ENCODE data around the gene F10.

F10 gene

DNA sequence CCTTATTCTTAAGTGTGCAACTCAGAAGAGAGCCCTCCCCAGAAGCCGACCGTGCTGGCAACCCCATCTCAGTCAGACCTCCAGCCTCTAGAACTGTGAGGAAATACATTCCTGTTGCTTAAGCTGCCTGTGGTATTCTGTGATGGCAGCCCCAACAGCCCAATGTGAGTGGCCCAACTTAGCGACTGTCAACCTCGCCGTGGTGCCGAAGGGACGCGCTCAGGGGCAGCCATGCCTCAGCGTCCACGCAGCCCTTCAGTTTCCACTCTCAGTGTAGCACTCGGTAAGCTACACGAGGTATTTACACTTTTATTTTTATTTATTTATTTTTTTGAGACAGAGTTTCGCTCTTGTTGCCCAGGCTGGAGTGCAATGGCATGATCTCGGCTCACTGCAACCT lies 54.2 kb downstream of the F10 start:
- DNase-seq, result no peak

DNA sequence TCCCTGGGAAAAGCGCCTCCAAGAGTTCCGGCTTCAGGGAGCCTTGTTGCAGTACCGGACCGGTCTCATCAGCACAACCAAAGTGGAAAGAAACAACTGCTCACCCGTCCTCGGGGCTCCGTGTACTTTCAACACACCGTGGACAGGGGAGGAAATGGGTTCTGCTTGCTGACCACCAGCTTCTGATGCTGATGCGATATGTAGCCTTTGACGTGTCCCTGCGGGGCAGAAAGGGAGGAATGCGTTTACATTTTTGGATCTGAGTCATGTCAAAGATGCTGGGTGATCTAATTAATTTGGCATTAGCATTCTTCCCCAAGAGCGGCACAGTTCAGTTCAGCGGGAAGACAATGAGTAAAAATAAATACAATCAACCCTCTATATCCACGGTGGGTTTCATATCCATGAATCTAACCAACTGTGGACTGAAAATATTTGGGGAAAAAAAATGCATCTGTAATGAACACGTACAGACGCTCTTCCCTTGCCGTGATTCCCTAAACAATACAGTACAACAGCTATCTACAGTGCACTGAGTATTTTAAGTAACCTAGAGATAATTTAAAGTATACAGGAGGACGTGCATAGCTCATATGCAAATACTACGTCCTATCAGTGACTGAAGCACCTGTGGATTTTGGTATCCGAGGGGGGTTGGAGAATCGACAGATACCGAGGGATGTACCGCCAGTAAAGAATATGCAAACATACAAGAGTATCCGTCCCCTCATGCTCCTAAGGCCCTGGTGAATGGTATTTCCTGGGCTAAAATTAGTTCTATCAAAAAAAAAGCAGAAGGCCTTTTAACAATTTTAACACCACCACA lies 55.7 kb downstream of the F10 start:
- no peak for DNase-seq

DNA sequence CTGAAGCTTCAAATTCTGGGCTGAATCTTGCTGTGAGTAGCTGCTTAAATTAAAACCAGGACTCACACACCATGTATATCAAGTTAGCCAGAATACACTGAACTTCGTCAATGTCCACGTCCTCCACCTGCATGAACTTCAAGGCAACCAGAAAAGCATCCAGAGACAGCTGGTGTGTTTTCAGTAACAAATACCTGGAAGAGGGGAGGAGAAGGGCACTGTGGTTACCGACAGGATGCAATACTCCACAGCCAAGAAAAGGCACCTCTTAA lies 56.2 kb downstream of the F10 start:
- no peak for DNase-seq

- DNase-seq, result no peak
Measured at GRCh38 chr13:113179374-113180230, 57.0 kb downstream of the F10 start.

GRCh38 chr13:113182046-113182445 lies 59.4 kb downstream of the F10 start:
- DNase-seq, result no peak

- no peak for DNase-seq
Measured at GRCh38 chr13:113183450-113184129, 61.0 kb downstream of the F10 start.

GRCh38 chr13:113184568-113185440 lies 62.2 kb downstream of the F10 start:
- no peak for DNase-seq

GRCh38 chr13:113186061-113186900 lies 63.7 kb downstream of the F10 start:
- no peak for DNase-seq

GRCh38 chr13:113187263-113187669 lies 64.7 kb downstream of the F10 start:
- DNase-seq, result no peak

GRCh38 chr13:113187883-113188665 lies 65.5 kb downstream of the F10 start:
- DNase-seq, result no peak

- DNase-seq, result no peak
Measured at GRCh38 chr13:113190181-113190580, 67.6 kb downstream of the F10 start.

- DNase-seq, result no peak
Measured at GRCh38 chr13:113192279-113192678, 69.7 kb downstream of the F10 start.

- no peak for DNase-seq
Measured at GRCh38 chr13:113192902-113193301, 70.3 kb downstream of the F10 start.

DNA sequence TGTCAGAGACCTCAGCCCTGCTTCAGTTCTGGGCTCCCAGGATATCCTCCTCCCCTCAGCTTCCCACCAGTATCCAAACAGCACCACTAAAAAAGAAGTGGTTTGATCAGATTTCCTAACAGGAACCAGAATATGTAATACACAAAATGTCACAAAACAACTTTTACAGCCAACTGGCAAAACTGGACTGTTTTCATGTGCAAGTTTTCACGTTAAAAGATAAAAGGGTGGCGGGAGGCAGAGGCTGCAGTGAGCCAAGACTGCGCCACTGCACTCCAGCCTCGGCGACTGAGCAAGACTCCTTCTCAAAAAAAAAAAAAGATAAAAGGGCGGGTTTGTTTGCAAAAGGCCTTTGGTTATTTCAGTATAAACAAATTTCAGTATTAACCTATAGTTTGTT lies 72.8 kb downstream of the F10 start:
- no peak for DNase-seq

DNA sequence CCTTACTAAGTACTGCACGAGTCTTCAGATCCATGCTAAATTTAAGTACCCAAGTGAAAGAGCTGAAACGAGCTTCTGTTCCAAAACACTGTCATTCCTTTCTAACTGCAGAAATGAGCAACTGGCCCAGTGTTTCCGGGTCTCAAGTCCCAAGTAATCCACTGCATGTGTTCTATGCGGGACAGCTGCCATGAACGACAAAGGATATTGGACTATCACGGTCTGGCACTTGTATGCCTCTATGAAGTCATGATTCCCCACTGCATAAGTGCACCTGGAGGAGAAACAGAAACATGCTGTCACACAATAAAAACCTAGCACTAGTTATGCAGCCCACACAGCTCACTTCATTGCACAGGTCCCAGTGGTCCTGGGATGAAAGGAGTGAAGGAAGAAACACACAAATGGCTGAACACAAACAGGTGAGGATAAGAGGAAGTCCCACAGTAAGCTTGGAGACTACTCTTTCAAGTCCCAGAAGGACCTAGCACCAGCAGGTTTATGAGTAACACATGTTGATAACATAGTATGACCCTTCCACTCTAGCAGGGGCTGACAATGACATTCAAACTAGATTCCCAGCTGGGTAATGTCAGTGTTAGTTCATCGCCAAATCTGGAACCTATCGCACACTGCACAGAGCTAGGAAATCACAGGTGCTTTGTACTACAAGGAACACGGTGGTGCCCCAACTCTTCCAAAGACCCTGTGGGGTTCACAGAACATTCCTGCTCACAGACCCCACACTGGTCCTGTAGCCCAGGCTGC lies 74.6 kb downstream of the F10 start:
- no peak for DNase-seq

Data from Kasumi-1 (cell line).